HG03196 (cell line): Measurements from ENCODE around the gene NTHL1.
"Not testable (repeated sequence)": the region's sequence is repeated elsewhere in the genome, so short reads cannot be mapped to it uniquely, and the experiment has no call there.

Source experiments
- ATAC-seq: cut with Tn5 transposase; IDR thresholded peaks from one replicate; pipeline ENCODE4 v1.9.1; 2021; ENCODE audit not compliant: unreplicated experiment

The NTHL1 gene

DNA sequence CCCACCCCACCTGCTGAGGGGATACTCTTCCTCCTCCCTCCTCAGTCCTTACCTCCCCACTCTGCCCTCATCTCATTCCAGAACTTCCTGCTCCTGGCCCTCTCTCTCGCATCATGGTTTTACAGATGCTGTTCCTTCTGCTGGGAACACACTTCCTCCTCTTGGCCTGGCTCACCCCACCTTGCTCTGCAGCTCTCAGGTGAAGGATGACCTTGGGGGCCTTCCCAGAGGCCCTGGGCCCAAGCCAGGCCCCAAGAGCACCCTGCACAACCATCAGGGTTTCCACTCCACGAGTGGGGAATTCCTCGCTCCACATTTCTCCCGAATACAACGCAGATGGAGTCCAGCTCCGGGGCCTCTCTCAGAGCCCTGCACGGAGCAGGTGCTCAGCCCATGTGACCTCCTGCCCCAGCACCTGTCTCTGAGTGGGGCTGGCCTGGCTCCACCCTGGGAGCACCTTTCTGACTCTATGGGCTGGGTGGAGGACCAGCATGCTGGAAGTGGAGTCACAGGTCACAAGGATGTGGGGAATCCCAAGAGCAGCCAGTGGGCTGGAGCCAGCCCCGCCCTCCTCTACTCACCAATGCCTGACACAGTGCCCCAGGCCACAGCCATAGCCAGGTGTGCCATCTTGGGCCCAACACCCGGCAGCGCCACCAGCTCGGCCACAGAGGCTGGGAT lies 4.5 kb downstream of the NTHL1 start:
- no peak for ATAC-seq

DNA sequence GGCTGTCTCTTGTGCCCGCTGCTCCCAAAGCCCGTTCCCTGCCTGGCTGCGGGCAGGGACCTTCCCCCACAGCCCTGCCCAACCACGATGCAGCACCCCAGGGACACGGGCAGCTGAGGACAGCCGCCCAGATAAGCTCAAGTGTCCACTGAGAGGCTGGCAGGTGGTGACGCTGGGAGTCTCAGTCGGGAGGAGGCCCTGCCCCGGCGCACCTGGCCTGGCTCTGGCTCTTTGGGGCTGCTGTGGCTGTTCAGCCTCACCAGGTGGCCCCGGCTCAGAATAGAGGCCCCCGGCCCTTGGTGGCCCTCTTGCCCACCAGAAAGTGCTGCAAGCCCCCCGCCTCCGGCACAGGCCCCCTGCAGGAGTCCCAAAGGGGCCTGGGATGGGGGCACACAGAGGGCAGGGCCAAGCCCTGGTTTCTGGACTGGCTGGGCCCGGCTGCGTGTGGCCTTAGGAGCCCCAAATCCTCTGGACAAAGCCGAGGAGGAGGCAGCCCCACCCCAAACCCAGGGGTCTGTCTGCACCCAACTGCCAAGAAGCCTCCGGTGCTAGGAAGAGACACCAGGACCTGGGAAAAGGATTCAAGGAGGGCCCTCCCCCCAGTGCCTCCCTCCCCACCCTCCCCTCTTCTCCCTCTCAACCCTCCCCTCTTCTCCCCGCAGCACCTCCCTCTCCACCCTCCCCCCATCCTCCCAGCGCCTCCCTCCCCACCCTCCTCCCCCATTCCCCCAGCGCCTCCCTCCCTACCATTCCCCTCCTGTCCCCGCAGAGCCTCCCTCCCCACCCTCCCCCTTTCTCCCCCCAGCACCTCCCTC lies 5.3 kb downstream of the NTHL1 start:
- ATAC-seq: no peak

DNA sequence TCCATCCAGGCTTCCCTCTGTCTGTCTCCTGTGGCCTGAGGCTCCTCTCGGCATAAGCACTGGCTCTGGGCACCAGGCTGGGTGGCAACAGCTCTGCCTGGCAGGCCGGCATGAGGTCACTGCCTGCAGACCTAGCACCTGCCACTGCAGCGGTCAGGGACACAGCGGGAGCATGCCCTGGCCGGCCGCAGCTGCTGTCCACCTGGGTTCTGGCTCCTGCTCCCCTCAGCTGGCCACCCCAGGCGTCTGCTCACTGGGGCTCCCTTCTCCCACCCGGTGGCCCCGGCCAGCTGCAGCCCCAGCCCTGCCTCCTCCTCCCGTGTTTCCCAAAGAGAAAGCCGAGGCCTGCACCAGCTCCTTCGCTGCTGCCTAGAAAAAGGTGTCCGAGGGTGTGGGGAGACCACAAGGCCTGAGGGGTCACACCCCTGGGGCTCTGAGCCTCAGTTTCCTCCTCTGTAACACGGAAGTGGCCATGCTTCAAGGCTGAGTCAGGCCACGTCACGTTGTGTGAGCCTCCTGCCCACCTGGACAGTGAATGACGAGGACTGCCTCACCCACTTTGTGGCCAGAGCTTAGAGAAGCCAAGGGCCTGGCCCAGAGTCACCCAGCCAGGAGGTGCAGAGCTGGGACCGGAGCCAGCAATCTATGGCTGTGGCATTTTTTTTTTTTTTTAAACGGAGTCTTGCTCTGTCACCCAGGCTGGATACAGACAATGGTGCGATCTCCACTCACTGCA lies 6.7 kb downstream of the NTHL1 start:
- ATAC-seq: no peak

DNA sequence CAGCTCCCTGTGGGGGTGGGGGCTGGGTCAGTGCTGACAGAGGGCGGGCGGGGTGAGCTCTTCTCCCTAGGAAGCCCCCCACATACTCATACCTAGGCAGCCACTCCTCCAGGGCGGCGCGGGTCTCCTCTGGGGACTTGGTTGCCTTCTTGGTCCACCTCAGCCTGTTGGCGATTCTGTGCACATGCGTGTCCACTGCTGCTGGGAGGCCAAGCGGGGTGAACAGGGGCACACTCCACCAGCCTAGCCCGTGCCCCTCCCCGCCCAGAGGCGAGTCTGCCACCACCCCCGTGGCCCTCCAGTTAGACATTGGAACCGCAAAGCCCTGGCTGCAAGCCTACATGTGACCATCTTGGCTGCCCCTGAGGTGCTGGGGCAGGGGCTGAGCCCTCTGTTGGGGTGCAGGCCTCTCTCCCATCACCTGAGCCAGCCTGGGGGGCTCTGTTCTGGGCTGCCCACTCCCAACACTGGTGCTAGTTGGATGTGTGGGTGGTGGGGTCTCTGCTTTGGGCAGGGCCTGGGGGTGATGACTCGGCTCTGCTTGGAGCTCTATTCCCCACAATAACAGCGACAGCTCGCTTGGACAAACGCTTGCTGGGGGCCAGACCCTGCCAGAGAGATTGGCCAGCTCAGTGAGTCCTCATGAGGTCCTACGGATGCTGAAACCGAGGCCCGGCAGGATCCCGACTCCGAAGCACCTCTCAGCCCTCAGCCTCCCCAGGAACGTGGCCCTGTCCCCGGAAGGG lies 7.4 kb downstream of the NTHL1 start:
- no peak for ATAC-seq

DNA sequence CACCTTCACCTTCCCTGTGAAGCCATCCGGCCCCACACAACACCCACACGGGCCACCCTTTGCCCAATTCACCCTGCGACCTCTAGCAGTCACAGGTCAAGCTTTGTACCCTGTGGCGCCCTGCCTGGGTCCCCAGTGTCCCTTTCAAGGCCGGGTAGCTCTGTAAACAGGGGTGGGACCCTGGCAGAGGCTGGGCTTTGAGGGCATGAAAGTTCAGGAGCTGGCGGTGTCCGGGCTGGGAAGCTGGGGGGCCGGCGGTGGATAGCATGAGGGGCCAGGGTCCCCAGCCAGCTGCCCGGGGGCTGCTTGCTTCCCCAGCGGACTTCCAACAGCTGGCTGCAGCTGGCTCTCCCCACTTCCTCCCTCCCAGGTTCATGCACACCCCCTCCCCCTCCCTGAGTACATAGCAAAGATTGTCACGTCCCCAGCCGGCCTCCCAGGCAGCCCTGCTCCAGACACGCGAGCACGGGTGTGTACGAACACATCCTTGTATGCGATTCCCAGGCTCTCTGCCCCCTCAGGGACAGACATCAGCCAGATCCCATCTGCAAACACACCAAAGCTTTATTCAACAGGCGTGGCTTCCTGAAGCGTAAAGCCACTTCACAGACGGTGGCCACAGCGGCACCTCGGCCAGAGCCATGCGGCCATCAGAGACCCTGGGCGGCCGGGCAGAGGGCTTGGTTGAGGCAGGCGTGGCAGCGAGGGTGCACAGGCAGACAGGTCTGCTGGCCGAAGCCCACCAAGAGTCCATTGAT lies 8.2 kb downstream of the NTHL1 start:
- no peak for ATAC-seq

DNA sequence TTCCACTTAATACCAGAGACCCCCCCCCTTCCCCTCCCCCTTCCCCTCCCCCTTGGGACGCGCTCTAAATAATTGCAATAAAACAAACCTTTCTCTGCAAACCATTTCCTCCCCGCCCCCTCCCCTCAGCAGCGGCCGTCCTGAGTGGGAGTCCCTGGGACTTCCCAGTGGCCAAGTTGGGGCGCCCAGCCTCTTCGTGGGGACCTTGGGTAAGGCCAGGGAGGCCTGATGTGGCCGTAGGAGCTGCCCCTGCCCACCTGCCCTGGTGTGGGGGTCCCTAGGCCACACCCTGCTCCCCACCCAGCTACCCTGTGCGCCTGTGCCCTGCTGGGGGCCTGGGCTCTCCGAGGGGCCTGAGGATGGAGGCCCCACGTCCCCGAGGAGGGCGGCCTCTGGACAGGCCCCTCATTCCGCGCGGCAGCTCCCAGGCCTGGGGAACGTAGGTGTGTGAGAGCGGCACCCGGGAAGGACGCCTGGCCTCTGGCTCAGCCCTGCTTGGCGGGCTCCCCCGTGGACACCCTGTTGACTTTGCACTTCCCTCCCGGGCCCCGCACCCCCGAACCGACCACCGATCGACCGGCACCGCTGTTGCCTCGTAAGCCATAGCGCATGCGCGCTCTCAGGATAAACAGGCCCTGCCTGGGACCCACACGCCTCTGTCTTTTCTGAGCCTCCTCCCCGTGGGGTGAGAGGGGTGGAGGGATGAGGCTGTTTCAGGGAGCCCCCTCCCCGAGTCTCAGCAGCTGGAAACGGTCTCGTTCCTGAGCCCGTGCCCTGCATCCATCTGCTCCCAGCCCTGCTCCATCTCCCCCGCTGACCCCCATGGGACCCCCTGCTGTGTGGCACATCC lies 9.0 kb downstream of the NTHL1 start:
- ATAC-seq: no peak

DNA sequence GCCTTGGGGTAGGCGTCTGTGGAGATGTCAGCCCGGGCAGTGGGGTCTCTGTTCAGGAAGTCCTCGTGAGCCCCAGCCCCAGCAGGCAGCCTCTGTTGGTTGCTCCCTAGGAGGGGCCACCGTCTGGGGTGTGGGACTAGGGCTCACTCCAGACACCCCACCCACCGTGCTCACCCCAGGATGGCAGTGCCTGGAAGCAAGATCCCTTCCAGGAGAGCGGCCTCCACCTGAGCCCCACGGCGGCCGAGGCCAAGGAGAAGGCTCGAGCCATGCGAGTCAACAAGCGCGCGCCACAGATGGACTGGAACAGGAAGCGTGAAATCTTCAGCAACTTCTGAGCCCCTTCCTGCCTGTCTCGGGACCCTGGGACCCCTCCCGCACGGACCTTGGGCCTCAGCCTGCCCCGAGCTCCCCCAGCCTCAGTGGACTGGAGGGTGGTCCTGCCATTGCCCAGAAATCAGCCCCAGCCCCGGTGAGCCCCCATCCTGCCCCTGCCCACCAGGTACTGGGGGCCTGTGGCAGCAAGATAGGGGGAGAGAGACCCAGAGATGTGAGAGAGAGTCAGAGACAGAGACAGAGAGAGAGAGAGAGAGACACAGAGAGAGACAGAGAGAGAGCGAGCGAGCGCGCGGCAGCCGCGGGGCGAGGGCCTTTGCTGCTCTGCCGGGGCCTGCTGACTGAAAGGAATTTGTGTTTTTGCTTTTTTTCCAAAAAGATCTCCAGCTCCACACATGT lies 9.8 kb downstream of the NTHL1 start:
- no peak for ATAC-seq

DNA sequence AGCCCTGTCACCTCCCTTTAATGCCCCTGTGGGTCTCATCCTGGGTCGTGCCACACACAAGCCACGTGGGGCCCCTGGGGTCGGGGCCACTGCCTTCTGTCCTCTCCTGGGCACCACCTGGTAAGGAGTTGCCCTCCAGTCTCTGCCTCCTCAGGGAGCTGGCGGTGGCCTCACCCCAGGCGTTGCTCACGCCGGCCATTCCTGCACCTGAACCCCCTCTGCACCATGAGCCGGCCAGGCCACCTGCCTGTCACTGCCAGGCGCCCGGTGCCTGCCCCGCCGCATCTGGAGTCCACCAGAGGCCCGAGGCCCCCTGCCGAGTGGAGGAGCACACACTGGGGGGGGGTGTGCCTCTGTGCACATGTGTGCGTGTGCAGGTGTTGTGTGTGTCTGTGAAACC lies 10.5 kb downstream of the NTHL1 start:
- ATAC-seq: no peak

DNA sequence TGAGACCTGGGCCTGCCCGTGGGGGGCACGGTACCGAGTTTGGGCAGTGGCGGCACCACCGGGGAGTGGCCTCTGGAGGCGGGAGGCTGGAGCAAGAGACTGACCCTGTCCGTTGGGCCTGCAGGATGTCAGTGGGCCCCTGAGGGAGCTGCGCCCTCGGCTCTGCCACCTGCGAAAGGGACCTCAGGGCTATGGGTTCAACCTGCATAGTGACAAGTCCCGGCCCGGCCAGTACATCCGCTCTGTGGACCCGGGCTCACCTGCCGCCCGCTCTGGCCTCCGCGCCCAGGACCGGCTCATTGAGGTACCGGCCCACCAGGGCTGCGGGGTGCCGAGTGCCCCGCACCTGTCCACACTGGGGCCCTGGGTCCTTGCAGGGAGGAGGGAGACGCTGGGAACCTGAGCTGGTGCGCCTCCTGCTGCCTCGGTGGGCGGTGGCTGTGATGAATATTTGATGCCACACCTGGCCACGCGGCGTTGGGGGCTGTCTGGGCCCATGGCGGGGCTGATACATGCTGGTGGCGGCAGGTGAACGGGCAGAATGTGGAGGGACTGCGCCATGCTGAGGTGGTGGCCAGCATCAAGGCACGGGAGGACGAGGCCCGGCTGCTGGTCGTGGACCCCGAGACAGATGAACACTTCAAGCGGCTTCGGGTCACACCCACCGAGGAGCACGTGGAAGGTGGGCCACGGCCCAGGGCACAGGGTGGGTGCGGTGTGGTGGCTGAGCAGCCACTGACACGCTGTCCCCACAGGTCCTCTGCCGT lies 11.3 kb downstream of the NTHL1 start:
- ATAC-seq: no peak

DNA sequence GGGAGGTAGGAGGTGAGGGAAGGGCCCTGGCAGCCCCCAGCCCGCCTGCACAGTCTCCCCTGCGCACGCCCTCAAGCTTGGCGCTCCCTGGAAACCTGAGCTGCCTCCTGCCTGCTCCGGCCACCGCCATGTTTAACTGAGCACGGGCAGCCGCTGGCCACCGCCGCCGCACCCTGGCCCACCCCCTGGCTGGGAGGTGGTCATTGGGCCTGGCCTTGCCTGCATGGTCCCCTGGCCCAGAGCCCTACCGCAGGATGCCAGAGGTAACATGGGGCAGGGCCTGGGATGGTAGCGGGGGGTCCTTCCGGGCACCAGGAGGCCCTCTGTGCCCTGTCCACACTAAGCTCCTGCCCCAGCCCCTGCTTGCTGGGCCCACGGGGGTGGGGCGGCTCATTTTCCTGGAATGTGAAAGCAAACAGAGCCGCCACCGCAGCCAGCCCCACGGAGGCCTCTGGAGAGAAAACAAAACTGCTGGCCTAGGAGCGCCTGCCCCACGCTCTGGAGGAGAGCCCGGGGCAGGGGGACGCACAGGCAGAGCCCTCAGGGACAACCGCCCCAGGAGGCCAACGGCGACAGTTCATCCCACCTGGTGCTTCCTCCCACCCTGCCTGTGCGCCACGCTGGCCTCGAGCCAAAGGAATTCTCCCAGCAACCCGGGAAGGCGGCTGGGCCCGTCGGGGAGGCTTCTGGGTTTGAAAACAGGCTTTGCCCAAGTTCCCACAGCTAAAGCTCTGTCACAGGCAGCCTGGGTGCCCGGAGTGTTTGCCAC lies 12.0 kb downstream of the NTHL1 start:
- ATAC-seq: no peak

DNA sequence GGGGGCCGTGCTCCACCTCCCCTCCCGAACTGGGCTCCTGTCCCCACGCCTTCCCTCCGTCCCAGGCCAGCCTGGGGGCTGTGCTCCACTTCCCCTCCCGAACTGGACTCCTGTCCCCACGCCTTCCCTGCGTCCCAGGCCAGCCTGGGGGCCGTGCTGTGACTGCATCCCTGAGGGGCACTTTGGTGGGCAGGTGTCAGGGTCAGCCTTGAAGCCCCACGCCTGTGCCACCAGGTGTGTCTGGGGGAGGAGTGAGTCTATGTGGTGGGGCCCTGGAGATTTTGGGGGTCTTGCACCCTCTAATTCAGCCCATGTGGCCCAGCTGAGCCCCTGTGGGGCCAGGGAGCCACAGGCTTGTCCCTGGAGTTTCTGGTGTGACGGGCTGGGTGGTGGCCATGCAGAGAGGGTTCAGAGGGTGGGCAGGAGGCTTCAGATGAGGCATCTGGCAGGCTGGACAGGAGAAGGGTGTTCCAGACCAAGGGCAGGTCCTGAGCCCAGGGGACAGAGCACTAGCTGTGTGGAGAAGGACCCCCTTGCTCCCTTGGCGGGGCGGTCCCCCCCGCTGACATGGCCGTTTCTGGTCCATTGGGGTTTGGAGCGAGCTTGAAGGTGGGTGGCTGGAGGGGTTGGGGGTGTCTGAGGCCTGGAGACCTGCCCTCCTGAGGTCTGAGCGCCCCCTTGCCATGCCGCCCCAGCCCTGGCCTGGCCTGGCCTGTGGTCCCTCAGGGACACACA lies 12.8 kb downstream of the NTHL1 start:
- no peak for ATAC-seq

DNA sequence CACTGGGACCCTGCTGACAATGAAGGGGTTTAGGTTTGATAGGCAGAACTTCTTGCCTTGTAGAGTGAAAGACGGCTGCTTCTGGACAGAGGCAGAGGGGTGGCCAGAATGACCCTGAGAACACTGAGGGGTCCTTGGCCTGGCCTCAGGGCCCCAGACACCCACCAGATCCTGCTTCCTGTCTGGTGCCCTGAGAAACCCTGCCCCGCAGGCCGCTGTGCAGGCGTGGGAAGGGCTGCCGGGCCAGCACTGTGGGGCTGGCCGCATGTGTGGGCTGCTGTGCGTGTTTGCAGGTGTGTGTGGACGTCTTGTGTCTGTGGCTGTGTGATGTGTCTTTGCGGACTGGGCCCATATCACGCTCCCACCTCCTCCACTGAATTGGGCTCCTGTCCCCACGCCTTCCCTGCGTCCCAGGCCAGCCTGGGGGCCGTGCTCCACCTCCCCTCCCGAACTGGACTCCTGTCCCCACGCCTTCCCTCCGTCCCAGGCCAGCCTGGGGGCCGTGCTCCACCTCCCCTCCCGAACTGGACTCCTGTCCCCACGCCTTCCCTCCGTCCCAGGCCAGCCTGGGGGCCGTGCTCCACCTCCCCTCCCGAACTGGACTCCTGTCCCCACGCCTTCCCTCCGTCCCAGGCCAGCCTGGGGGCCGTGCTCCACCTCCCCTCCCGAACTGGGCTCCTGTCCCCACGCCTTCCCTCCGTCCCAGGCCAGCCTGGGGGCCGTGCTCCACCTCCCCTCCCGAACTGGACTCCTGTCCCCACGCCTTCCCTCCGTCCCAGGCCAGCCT lies 13.5 kb downstream of the NTHL1 start:
- not testable (repeated sequence) for ATAC-seq

DNA sequence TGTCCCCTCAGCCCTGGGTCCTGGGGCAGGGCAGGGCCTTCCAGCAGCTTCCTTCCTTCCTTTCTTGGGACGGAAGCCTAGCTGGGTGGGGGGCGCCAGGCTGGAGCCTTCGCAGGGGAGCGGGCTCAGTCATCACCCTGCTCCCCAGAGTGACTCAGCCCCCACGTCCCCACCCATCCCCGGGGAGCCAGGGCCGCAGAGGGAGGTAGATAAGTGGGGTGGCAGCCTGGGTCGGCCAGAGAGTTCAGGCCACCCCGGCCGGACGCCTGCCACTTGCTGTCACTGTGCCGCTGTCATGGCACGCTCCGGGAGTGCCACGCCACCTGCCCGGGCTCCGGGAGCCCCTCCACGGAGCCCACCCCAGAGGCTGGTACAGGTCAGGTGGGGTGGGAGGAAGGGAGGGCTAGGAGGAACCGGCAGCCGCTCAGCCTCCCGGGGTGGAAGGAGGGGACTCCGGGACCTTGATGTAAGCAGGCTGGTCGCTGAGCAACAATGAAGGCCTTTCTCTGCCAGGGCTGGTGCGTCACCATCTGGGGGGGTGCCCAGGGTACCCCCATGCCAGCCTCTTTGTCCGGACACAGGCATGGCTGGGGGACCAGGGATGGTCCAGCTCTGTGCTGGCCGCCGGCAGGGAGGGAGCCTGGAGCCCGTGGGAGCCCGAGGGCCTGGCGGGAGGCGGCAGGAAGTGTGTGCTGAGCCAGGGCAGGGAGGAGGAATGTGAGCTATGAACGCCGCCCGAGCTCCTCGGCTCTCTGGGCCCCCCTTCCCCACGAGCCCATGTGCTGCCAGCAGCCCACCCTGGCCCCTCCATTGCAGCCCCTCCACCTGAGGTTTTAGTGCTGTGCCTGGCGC lies 14.4 kb downstream of the NTHL1 start:
- no peak for ATAC-seq

DNA sequence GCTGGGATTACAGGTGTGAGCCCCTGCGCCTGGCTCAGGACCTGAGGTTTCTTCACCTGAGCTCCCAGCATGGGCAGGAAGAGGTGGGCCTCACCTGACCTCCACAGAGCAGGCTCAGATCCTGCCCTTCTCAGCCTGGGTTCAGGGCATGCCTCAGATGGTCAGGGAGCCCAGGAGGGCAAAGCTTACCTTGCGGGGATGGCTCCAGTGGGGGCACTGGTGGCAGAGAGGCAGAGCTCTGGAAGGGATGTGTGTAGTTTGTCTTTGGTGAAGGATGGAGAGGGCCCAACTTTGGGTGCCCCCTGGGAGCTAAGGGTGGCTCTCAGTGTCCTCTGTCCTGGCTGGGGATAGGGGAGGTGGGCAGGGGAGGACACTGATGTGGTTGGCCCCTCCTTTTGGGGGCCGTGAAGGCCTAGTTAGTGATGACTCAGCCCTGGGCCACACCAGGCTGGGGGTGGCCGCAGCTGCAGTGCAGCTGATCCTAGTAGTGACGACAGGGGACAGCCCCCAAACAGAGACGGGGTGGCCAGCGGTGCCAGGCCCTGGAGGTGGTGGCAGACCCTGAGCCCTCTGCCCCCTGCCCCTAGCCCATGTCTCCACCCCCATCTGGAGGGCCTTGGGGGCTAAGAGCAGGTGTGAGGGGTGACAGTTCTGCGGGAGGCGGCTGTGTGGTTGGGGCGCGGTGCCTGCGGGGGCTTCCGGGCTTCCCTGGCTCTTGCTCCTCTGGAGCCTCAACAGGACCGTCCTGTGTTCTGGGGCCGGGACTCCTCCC lies 15.2 kb downstream of the NTHL1 start:
- no peak for ATAC-seq
